ENCODE data around the gene SERAC1. TPM values are rescaled to one million over a fixed set of nuclear protein-coding genes. Genes with fewer than 3 reads are reported as not detected.
A peak's percentile ranks its signal among the peaks of the same experiment; 100 is the strongest.

The SERAC1 gene
- total RNA-seq, result 1 to 10 TPM; 2.6 to 4.4 TPM
- 1 to 10 TPM; 2.0 to 2.1 TPM for polyA plus RNA-seq

- Histone ChIP-seq H3K9ac (ENCODE audit: low read depth in 1 of 2, low read length in 2 of 2) (peak within 1 kb of the TSS; percentile 96 to 99), H3K27me3 (ENCODE audit: control insufficient read depth in 4 of 4, insufficient read depth in 4 of 4, low read length in 3 of 4) (no peaks in the 10 kb centered on the region), H3K36me3 (ENCODE audit: control insufficient read depth in 4 of 4, insufficient read depth in 3 of 4, low read depth in 1 of 4, low read length in 3 of 4) (no peaks in the 10 kb centered on the region), H3K9me3 (ENCODE audit: control insufficient read depth in 4 of 4, low read length in 3 of 4) (no peaks in the 10 kb centered on the region), H3K4me1 (ENCODE audit: control insufficient read depth in 4 of 4, insufficient read depth in 4 of 4, low read length in 3 of 4) (peaks cover 0 to 10% (median 5%) of the 10 kb centered on the region in 4 donors), H3K27ac (ENCODE audit: low read depth in 1 of 2, low read length in 2 of 2) (peak within 1 kb of the TSS; percentile 97), H3K4me3 (ENCODE audit: low read depth in 1 of 3, low read length in 3 of 3) (peak within 1 kb of the TSS; percentile 76 to 93 (median 85))
- DNase-seq (ENCODE audit: low spot score), result no peak
- under 1% methylated on average over 29 of the region's 29 CpGs for WGBS
- no peak for TF ChIP-seq RXRA (IDR thresholded peaks at IDR 0.05)
- TF ChIP-seq, protein P1, sequence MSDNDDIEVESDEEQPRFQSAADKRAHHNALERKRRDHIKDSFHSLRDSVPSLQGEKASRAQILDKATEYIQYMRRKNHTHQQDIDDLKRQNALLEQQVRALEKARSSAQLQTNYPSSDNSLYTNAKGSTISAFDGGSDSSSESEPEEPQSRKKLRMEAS (IDR thresholded peaks at IDR 0.05), result no peak
- TF ChIP-seq FOXA1 (IDR thresholded peaks at IDR 0.05), result no peak
- TF ChIP-seq, protein P2, sequence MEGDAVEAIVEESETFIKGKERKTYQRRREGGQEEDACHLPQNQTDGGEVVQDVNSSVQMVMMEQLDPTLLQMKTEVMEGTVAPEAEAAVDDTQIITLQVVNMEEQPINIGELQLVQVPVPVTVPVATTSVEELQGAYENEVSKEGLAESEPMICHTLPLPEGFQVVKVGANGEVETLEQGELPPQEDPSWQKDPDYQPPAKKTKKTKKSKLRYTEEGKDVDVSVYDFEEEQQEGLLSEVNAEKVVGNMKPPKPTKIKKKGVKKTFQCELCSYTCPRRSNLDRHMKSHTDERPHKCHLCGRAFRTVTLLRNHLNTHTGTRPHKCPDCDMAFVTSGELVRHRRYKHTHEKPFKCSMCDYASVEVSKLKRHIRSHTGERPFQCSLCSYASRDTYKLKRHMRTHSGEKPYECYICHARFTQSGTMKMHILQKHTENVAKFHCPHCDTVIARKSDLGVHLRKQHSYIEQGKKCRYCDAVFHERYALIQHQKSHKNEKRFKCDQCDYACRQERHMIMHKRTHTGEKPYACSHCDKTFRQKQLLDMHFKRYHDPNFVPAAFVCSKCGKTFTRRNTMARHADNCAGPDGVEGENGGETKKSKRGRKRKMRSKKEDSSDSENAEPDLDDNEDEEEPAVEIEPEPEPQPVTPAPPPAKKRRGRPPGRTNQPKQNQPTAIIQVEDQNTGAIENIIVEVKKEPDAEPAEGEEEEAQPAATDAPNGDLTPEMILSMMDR (IDR thresholded peaks at IDR 0.05; ENCODE audit: low read depth, low read length, missing input control), result no peak
- no peak for TF ChIP-seq FOXA2 (IDR thresholded peaks at IDR 0.05)
- TF ChIP-seq RAD21 (IDR thresholded peaks at IDR 0.05), result no peak
- no peak for TF ChIP-seq HNF4G (IDR thresholded peaks at IDR 0.05)
- no peak for TF ChIP-seq HNF4A (conservative IDR thresholded peaks at IDR 0.05)
- TF ChIP-seq JUND (IDR thresholded peaks at IDR 0.05), result no peak
- no peak for TF ChIP-seq SP1 (IDR thresholded peaks at IDR 0.05)
- TF ChIP-seq, protein P3, sequence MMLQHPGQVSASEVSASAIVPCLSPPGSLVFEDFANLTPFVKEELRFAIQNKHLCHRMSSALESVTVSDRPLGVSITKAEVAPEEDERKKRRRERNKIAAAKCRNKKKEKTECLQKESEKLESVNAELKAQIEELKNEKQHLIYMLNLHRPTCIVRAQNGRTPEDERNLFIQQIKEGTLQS (IDR thresholded peaks at IDR 0.05), result no peak
- TF ChIP-seq, protein P4, sequence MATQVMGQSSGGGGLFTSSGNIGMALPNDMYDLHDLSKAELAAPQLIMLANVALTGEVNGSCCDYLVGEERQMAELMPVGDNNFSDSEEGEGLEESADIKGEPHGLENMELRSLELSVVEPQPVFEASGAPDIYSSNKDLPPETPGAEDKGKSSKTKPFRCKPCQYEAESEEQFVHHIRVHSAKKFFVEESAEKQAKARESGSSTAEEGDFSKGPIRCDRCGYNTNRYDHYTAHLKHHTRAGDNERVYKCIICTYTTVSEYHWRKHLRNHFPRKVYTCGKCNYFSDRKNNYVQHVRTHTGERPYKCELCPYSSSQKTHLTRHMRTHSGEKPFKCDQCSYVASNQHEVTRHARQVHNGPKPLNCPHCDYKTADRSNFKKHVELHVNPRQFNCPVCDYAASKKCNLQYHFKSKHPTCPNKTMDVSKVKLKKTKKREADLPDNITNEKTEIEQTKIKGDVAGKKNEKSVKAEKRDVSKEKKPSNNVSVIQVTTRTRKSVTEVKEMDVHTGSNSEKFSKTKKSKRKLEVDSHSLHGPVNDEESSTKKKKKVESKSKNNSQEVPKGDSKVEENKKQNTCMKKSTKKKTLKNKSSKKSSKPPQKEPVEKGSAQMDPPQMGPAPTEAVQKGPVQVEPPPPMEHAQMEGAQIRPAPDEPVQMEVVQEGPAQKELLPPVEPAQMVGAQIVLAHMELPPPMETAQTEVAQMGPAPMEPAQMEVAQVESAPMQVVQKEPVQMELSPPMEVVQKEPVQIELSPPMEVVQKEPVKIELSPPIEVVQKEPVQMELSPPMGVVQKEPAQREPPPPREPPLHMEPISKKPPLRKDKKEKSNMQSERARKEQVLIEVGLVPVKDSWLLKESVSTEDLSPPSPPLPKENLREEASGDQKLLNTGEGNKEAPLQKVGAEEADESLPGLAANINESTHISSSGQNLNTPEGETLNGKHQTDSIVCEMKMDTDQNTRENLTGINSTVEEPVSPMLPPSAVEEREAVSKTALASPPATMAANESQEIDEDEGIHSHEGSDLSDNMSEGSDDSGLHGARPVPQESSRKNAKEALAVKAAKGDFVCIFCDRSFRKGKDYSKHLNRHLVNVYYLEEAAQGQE (IDR thresholded peaks at IDR 0.05), result no peak
- no peak for TF ChIP-seq TAF1 (conservative IDR thresholded peaks at IDR 0.05)
- TF ChIP-seq ZBTB33 (IDR thresholded peaks at IDR 0.05), result no peak
- TF ChIP-seq YY1 (IDR thresholded peaks at IDR 0.05), result no peak
Observed at GRCh38 chr6:158168040-158168289, at the start of gene SERAC1. Gene SERAC1 (minus strand): TSS chr6:158168262. CDS start chr6:158158363, 9,899 bp downstream.

GRCh38 chr6:158213925-158214674, 46.0 kb upstream of the SERAC1 start:
- no peak overlapping the region for H3K27ac ChIP-seq (ENCODE audit: low read depth in 1 of 2, low read length in 2 of 2)
- no peaks in the 10 kb centered on the region for H3K4me1 ChIP-seq (ENCODE audit: control insufficient read depth in 4 of 4, insufficient read depth in 4 of 4, low read length in 3 of 4)
- H3K4me3 ChIP-seq (ENCODE audit: low read depth in 1 of 3, low read length in 3 of 3), result no peak overlapping the region
- H3K36me3 ChIP-seq (ENCODE audit: control insufficient read depth in 4 of 4, insufficient read depth in 3 of 4, low read depth in 1 of 4, low read length in 3 of 4), result no peaks in the 10 kb centered on the region
- H3K9me3 ChIP-seq (ENCODE audit: control insufficient read depth in 4 of 4, low read length in 3 of 4), result peaks cover 0 to 2% (median 0%) of the 10 kb centered on the region in 4 donors
- no peak overlapping the region for H3K9ac ChIP-seq (ENCODE audit: low read depth in 1 of 2, low read length in 2 of 2)
- DNase-seq (ENCODE audit: low spot score), result no peak
- H3K27me3 ChIP-seq (ENCODE audit: control insufficient read depth in 4 of 4, insufficient read depth in 4 of 4, low read length in 3 of 4), result no peaks in the 10 kb centered on the region
- WGBS, result 15% methylated on average over 7 of the region's 7 CpGs
- no peak for TF ChIP-seq FOXA1 (IDR thresholded peaks at IDR 0.05)
- TF ChIP-seq HNF4G (IDR thresholded peaks at IDR 0.05), result no peak
- TF ChIP-seq, protein P3 (IDR thresholded peaks at IDR 0.05), result no peak
- no peak for TF ChIP-seq FOXA2 (IDR thresholded peaks at IDR 0.05)
- TF ChIP-seq TAF1 (conservative IDR thresholded peaks at IDR 0.05), result no peak
- TF ChIP-seq RAD21 (IDR thresholded peaks at IDR 0.05), result peak; percentile 86 to 92
- TF ChIP-seq EGR1 (IDR thresholded peaks at IDR 0.05; ENCODE audit: low read depth in 2 of 2), result no peak
- TF ChIP-seq, protein P4 (IDR thresholded peaks at IDR 0.05), result no peak
- TF ChIP-seq, protein P2 (IDR thresholded peaks at IDR 0.05; ENCODE audit: low read depth, low read length, missing input control), result peak; percentile 69
- no peak for TF ChIP-seq RXRA (IDR thresholded peaks at IDR 0.05)
